ENCODE data around the gene CMSS1. TPM values are rescaled to one million over a fixed set of nuclear protein-coding genes. Genes with fewer than 3 reads are reported as not detected.

The CMSS1 gene
- total RNA-seq, 1 donor from 2014 or later, result 56.3 TPM

- TF ChIP-seq EZH2 (IDR thresholded peaks at IDR 0.05) (no peak), EZH2phosphoT487 (IDR thresholded peaks at IDR 0.05) (no peak), CTCF (IDR thresholded peaks at IDR 0.05) (no peak)
- Histone ChIP-seq H3K4me3 (no peak overlapping the region), H3K9ac (no peak overlapping the region), H3F3A (ENCODE audit: low read depth) (no peaks in the 10 kb centered on the region), H3K36me3 (no peaks in the 10 kb centered on the region), H3K79me2 (ENCODE audit: low read depth) (peaks cover 35% of the 10 kb centered on the region), H3K4me2 (no peak overlapping the region), H3K9me3 (ENCODE audit: low read depth) (no peaks in the 10 kb centered on the region), H3K27me3 (no peaks in the 10 kb centered on the region), H2AFZ (replicated peaks) (no peak overlapping the region), H4K20me1 (ENCODE audit: low read depth) (peaks cover 8% of the 10 kb centered on the region), H3K27ac (no peak overlapping the region), H3K4me1 (peaks cover 9% of the 10 kb centered on the region)
- Mint-ChIP-seq H3K9me3 (no peaks in the 10 kb centered on the region), H3K27ac (no peak overlapping the region), H3K36me3 (no peaks in the 10 kb centered on the region), H3K4me3 (no peak overlapping the region), H3K4me1 (peaks cover 5% of the 10 kb centered on the region), H3K27me3 (ENCODE audit: insufficient read depth, low read depth) (no peaks in the 10 kb centered on the region)
- no peak for DNase-seq (ENCODE audit: low spot score)
Measured at GRCh38 chr3:99833617-99834205, 16.0 kb downstream of the CMSS1 start.

GRCh38 chr3:99834211-99834957, 16.7 kb downstream of the CMSS1 start:
- H3K79me2 ChIP-seq (ENCODE audit: low read depth), result peaks cover 32% of the 10 kb centered on the region
- no peaks in the 10 kb centered on the region for H3K36me3 ChIP-seq

GRCh38 chr3:99836681-99837080, 19.0 kb downstream of the CMSS1 start:
- no peak for DNase-seq (ENCODE audit: low spot score)
- Histone ChIP-seq H3K9me3 (ENCODE audit: low read depth) (no peaks in the 10 kb centered on the region), H3K4me1 (peaks cover 9% of the 10 kb centered on the region), H3K79me2 (ENCODE audit: low read depth) (peaks cover 30% of the 10 kb centered on the region), H4K20me1 (ENCODE audit: low read depth) (peaks cover 8% of the 10 kb centered on the region), H3K4me3 (no peak overlapping the region), H3K36me3 (no peaks in the 10 kb centered on the region), H3F3A (ENCODE audit: low read depth) (no peaks in the 10 kb centered on the region), H3K4me2 (no peak overlapping the region), H2AFZ (replicated peaks) (no peak overlapping the region), H3K27me3 (no peaks in the 10 kb centered on the region), H3K27ac (no peak overlapping the region), H3K9ac (no peak overlapping the region)
- Mint-ChIP-seq H3K4me3 (no peak overlapping the region), H3K4me1 (no peaks in the 10 kb centered on the region), H3K27ac (no peak overlapping the region), H3K27me3 (ENCODE audit: insufficient read depth, low read depth) (no peaks in the 10 kb centered on the region), H3K9me3 (no peaks in the 10 kb centered on the region), H3K36me3 (no peaks in the 10 kb centered on the region)
- TF ChIP-seq EZH2phosphoT487 (IDR thresholded peaks at IDR 0.05), result no peak
- TF ChIP-seq EZH2 (IDR thresholded peaks at IDR 0.05), result no peak
- no peak for TF ChIP-seq CTCF (IDR thresholded peaks at IDR 0.05)

More at GRCh38 chr3:99834211-99834957, 16.7 kb downstream of the CMSS1 start:
- Mint-ChIP-seq H3K4me1 (no peaks in the 10 kb centered on the region), H3K9me3 (no peaks in the 10 kb centered on the region), H3K36me3 (no peaks in the 10 kb centered on the region), H3K27ac (no peak overlapping the region), H3K4me3 (no peak overlapping the region), H3K27me3 (ENCODE audit: insufficient read depth, low read depth) (no peaks in the 10 kb centered on the region)
- H3K4me2 ChIP-seq, result no peak overlapping the region
- H3K27me3 ChIP-seq, result no peaks in the 10 kb centered on the region
- peaks cover 8% of the 10 kb centered on the region for H4K20me1 ChIP-seq (ENCODE audit: low read depth)
- no peak overlapping the region for H3K9ac ChIP-seq
- H3K4me1 ChIP-seq, result peaks cover 9% of the 10 kb centered on the region
- no peak for DNase-seq (ENCODE audit: low spot score)
- H3K27ac ChIP-seq, result no peak overlapping the region
- TF ChIP-seq CTCF (IDR thresholded peaks at IDR 0.05), result no peak
- no peak for TF ChIP-seq EZH2phosphoT487 (IDR thresholded peaks at IDR 0.05)
- TF ChIP-seq EZH2 (IDR thresholded peaks at IDR 0.05), result no peak
- no peak overlapping the region for H2AFZ ChIP-seq (replicated peaks)
- H3K9me3 ChIP-seq (ENCODE audit: low read depth), result no peaks in the 10 kb centered on the region
- no peaks in the 10 kb centered on the region for H3F3A ChIP-seq (ENCODE audit: low read depth)
- no peak overlapping the region for H3K4me3 ChIP-seq

Measured in neural progenitor cell (in vitro differentiated cells).